Effector memory CD4-positive, alpha-beta T cell (primary cell): Measurements from ENCODE around the gene CSTB.

Experiments used
- DNase-seq, 3 donors: peaks; one replicate each; pipeline ENCODE4 v3.0.0-alpha.2; 2020
- H3K27ac ChIP-seq: 2 replicates; pipeline ENCODE4 v1.7.0; 2013; ENCODE audit warnings: mild to moderate bottlenecking, low read length, moderate library complexity; ENCODE audit not compliant: insufficient read depth, poor library complexity, severe bottlenecking
- H3K27me3 ChIP-seq: replicated peaks from 2 replicates; pipeline ENCODE4 v1.7.0; 2013; ENCODE audit warnings: mild to moderate bottlenecking, low read length; ENCODE audit not compliant: insufficient read depth, control insufficient read depth, poor library complexity, severe bottlenecking
- H3K36me3 ChIP-seq: 2 replicates; pipeline ENCODE4 v1.7.0; 2013; ENCODE audit warnings: mild to moderate bottlenecking, low read length, moderate library complexity; ENCODE audit not compliant: control insufficient read depth, insufficient read depth
- H3K4me1 ChIP-seq: 2 replicates; pipeline ENCODE4 v1.7.0; 2013; ENCODE audit warnings: low read length, mild to moderate bottlenecking; ENCODE audit not compliant: control insufficient read depth, insufficient read depth, poor library complexity, severe bottlenecking
- H3K4me3 ChIP-seq: 2 replicates; pipeline ENCODE4 v1.7.0; 2013; ENCODE audit warnings: low read length, low read depth, mild to moderate bottlenecking; ENCODE audit not compliant: insufficient read depth, poor library complexity, severe bottlenecking
- H3K9me3 ChIP-seq: 2 replicates; pipeline ENCODE4 v1.7.0; 2013; ENCODE audit warnings: mild to moderate bottlenecking, low read length, moderate library complexity; ENCODE audit not compliant: control insufficient read depth

Gene CSTB

DNA sequence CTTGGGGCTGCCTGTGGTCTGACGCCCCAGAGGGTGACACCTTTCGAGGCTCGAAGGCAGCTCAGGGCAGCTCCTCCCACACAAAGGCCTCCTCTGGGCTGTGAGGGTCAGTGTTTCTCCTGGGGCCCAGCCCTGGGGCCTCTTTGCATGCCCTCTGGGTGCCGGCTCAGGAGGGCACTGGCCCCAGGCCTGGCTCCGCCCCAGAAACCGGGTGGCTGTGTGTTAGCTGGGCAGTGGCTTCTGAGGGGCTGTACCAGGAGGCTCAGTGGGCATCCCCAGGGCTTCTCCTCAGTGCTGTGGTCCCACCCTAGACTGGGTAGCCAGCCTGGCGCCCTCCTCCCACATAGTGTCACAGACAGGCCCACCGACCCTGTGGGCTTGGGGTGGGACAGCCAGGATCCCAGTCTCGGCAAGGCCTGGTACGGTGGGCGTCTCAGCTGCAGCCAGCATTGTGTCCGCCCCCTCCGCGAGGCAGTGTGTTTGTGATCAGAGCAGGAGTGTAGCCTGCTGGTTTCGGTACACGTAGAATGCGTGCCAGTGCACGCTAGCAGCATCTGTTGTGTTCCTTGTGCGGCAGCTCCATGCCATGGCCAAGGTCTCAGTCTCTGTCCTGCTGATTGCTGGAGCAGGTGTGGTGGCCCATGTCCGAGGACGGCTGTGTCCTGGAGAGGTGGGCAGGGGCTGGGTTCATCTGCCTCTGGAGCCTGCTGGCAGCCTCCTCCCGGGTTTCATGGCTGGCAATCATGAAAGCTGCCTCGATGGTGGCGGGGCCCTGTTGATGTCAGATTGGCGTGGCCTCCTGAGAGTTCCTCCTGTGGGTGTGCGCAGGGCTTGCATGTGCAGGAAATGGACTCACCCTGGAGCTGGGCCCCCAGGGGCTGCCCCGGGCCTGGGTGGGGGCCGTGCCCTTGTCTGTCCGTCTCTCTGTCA is 41.3 kb upstream of the CSTB start:
- no peaks in the 10 kb centered on the region for H3K27me3 ChIP-seq
- no peak overlapping the region for H3K4me3 ChIP-seq
- no peak for DNase-seq
- H3K4me1 ChIP-seq, result no peaks in the 10 kb centered on the region
- H3K36me3 ChIP-seq, result no peaks in the 10 kb centered on the region
- H3K9me3 ChIP-seq, result no peaks in the 10 kb centered on the region
- no peak overlapping the region for H3K27ac ChIP-seq

DNA sequence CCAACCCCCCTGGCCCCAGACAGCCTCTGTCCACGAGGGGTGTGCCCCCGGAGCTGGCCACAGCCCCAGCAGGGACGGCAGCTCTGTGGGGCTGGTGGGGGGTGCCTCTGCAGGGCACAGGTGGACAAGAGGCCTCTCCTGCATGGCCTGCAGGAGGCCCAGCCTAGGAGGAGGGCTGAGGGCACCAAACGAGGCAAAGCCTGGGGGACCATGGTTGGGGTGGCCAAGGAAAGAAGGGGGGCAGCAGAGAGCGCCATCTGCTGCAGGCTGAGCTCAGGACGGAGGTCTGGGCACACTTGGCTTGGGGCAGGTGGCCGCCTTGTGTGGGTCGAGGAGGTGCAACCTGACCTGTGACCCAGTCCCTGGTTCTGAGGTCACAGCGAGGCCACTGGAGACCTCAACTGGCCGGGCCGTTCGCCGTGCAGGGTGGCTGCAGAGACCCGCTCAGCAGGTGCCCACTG is 40.5 kb upstream of the CSTB start:
- no peaks in the 10 kb centered on the region for H3K9me3 ChIP-seq
- H3K27me3 ChIP-seq, result no peaks in the 10 kb centered on the region
- no peak overlapping the region for H3K4me3 ChIP-seq
- no peak for DNase-seq
- no peaks in the 10 kb centered on the region for H3K36me3 ChIP-seq
- H3K4me1 ChIP-seq, result no peaks in the 10 kb centered on the region
- H3K27ac ChIP-seq, result no peak overlapping the region

DNA sequence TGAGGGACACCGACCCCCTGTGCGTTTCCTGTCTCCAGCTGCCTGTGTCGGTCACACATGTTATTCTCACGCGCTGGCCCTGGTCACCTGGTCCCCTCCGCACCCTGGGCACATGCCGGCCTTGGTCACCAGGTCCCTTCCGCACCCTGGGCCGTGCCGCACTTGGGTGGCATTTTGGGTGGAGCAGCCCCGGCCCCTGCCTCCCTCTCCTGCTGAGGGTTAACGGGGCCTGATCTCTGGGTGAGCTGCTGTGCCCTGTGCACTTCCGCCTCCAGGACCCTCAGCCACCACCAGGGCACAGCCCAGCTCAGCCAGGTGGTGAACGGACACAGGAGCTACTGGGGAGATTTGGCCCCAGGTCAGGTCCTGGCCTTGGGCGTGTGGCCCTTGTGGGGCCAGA is 39.9 kb upstream of the CSTB start:
- no peaks in the 10 kb centered on the region for H3K27me3 ChIP-seq
- DNase-seq, result no peak
- peaks cover 2% of the 10 kb centered on the region for H3K4me1 ChIP-seq
- H3K4me3 ChIP-seq, result no peak overlapping the region
- no peak overlapping the region for H3K27ac ChIP-seq
- no peaks in the 10 kb centered on the region for H3K36me3 ChIP-seq
- no peaks in the 10 kb centered on the region for H3K9me3 ChIP-seq

- no peak overlapping the region for H3K27ac ChIP-seq
- no peaks in the 10 kb centered on the region for H3K27me3 ChIP-seq
- DNase-seq, result no peak
- H3K36me3 ChIP-seq, result no peaks in the 10 kb centered on the region
- H3K4me3 ChIP-seq, result no peak overlapping the region
- peaks cover 8% of the 10 kb centered on the region for H3K4me1 ChIP-seq
- no peaks in the 10 kb centered on the region for H3K9me3 ChIP-seq
Measured at GRCh38 chr21:43815107-43815613, 39.1 kb upstream of the CSTB start.

- H3K27ac ChIP-seq, result no peak overlapping the region
- DNase-seq, result no peak
- no peaks in the 10 kb centered on the region for H3K36me3 ChIP-seq
- no peaks in the 10 kb centered on the region for H3K9me3 ChIP-seq
- no peaks in the 10 kb centered on the region for H3K27me3 ChIP-seq
- H3K4me1 ChIP-seq, result peaks cover 8% of the 10 kb centered on the region
- no peak overlapping the region for H3K4me3 ChIP-seq
Measured at GRCh38 chr21:43814215-43815106, 38.4 kb upstream of the CSTB start.

- no peaks in the 10 kb centered on the region for H3K27me3 ChIP-seq
- H3K4me3 ChIP-seq, result no peak overlapping the region
- DNase-seq, result no peak
- H3K27ac ChIP-seq, result no peak overlapping the region
- no peaks in the 10 kb centered on the region for H3K9me3 ChIP-seq
- H3K4me1 ChIP-seq, result peaks cover 8% of the 10 kb centered on the region
- H3K36me3 ChIP-seq, result no peaks in the 10 kb centered on the region
Measured at GRCh38 chr21:43813656-43813980, 37.5 kb upstream of the CSTB start.

- H3K4me1 ChIP-seq, result peaks cover 8% of the 10 kb centered on the region
- no peak overlapping the region for H3K27ac ChIP-seq
Measured at GRCh38 chr21:43812957-43813655, 37.0 kb upstream of the CSTB start.

DNA sequence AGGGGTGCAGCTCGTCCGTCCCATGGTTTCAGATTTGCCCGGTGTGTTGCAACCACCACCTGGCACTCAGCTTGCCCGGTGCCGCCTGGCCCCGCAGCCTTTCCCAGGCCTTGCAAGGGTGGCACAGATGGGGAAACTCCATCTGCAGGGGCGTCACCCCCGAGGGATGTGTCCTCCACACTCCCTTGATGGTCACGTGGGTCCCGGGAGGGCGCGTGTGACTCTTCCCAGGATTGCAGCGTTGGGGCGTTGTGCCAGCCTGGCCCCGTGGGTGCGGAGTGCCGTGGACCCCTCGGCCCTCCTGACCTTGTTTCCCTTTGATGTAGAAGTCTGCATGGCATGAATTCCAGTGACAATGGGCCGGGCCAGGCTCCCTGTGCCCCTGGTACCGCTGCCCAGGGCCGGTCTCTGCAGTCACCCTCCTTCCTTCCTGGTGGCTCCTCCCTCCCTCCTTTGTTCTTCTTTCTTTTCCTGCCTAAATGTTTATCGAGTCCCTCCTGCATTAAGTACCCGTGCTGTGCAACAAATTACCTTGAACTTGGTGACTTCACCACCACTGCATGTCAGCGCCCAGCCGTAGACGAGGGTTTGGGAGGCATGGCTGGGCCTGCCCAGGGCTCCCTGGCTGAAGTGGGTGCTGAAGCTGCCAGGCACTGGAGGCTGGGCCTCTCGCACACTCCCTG is 36.2 kb upstream of the CSTB start:
- no peaks in the 10 kb centered on the region for H3K9me3 ChIP-seq
- DNase-seq, result no peak
- H3K4me1 ChIP-seq, result peaks cover 8% of the 10 kb centered on the region

More at GRCh38 chr21:43812957-43813655, 37.0 kb upstream of the CSTB start:
- H3K36me3 ChIP-seq, result no peaks in the 10 kb centered on the region
- H3K9me3 ChIP-seq, result no peaks in the 10 kb centered on the region
- H3K4me3 ChIP-seq, result no peak overlapping the region
- no peaks in the 10 kb centered on the region for H3K27me3 ChIP-seq
- DNase-seq, result no peak

More for the DNA sequence above, 36.2 kb upstream of the CSTB start:
- no peak overlapping the region for H3K4me3 ChIP-seq
- no peaks in the 10 kb centered on the region for H3K36me3 ChIP-seq
- H3K27me3 ChIP-seq, result no peaks in the 10 kb centered on the region
- no peak overlapping the region for H3K27ac ChIP-seq
